ENCODE data around the gene RHO.

RHO gene

GRCh38 chr3:129529436-129530210 is 1.2 kb downstream of the RHO start:
- H3K9me3 ChIP-seq (ENCODE audit: control insufficient read depth in 1 of 2, low read length in 2 of 2) = no peaks in the 10 kb centered on the region
- no peaks in the 10 kb centered on the region for H3K36me3 ChIP-seq (ENCODE audit: control insufficient read depth in 1 of 2, insufficient read depth in 2 of 2, low read length in 2 of 2)
- H3K4me3 ChIP-seq (ENCODE audit: low read depth in 1 of 2, low read length in 2 of 2) = no peak overlapping the region
- H3K27me3 ChIP-seq (ENCODE audit: control insufficient read depth in 1 of 2, insufficient read depth in 2 of 2, low read length in 2 of 2) = no peaks in the 10 kb centered on the region
- no peak overlapping the region for H3K9ac ChIP-seq (ENCODE audit: low read depth in 1 of 2, low read length in 2 of 2)
- H3K4me1 ChIP-seq (ENCODE audit: control insufficient read depth in 1 of 2, insufficient read depth in 2 of 2, low read length in 2 of 2) = no peaks in the 10 kb centered on the region
- no peak overlapping the region for H3K27ac ChIP-seq (ENCODE audit: low read depth, low read length)

- Histone ChIP-seq H3K9ac (ENCODE audit: low read depth in 1 of 2, low read length in 2 of 2) (no peak overlapping the region), H3K4me3 (ENCODE audit: low read depth in 1 of 2, low read length in 2 of 2) (no peak overlapping the region), H3K4me1 (ENCODE audit: control insufficient read depth in 1 of 2, insufficient read depth in 2 of 2, low read length in 2 of 2) (no peaks in the 10 kb centered on the region), H3K27ac (ENCODE audit: low read depth, low read length) (no peak overlapping the region), H3K27me3 (ENCODE audit: control insufficient read depth in 1 of 2, insufficient read depth in 2 of 2, low read length in 2 of 2) (no peaks in the 10 kb centered on the region), H3K9me3 (ENCODE audit: control insufficient read depth in 1 of 2, low read length in 2 of 2) (no peaks in the 10 kb centered on the region), H3K36me3 (ENCODE audit: control insufficient read depth in 1 of 2, insufficient read depth in 2 of 2, low read length in 2 of 2) (no peaks in the 10 kb centered on the region)
These were observed 1.9 kb downstream of the RHO start for GRCh38 chr3:129530251-129530791.

- Histone ChIP-seq H3K9me3 (ENCODE audit: control insufficient read depth in 1 of 2, low read length in 2 of 2) (no peaks in the 10 kb centered on the region), H3K9ac (ENCODE audit: low read depth in 1 of 2, low read length in 2 of 2) (no peak overlapping the region), H3K36me3 (ENCODE audit: control insufficient read depth in 1 of 2, insufficient read depth in 2 of 2, low read length in 2 of 2) (no peaks in the 10 kb centered on the region), H3K27me3 (ENCODE audit: control insufficient read depth in 1 of 2, insufficient read depth in 2 of 2, low read length in 2 of 2) (no peaks in the 10 kb centered on the region), H3K4me1 (ENCODE audit: control insufficient read depth in 1 of 2, insufficient read depth in 2 of 2, low read length in 2 of 2) (no peaks in the 10 kb centered on the region), H3K4me3 (ENCODE audit: low read depth in 1 of 2, low read length in 2 of 2) (no peak overlapping the region), H3K27ac (ENCODE audit: low read depth, low read length) (peak overlapping the region; percentile 20)
These were observed 2.4 kb downstream of the RHO start for GRCh38 chr3:129530821-129531220.

GRCh38 chr3:129531699-129532098 is 3.3 kb downstream of the RHO start:
- Histone ChIP-seq H3K27me3 (ENCODE audit: control insufficient read depth in 1 of 2, insufficient read depth in 2 of 2, low read length in 2 of 2) (no peaks in the 10 kb centered on the region), H3K4me3 (ENCODE audit: low read depth in 1 of 2, low read length in 2 of 2) (no peak overlapping the region), H3K9me3 (ENCODE audit: control insufficient read depth in 1 of 2, low read length in 2 of 2) (no peaks in the 10 kb centered on the region), H3K36me3 (ENCODE audit: control insufficient read depth in 1 of 2, insufficient read depth in 2 of 2, low read length in 2 of 2) (no peaks in the 10 kb centered on the region), H3K4me1 (ENCODE audit: control insufficient read depth in 1 of 2, insufficient read depth in 2 of 2, low read length in 2 of 2) (no peaks in the 10 kb centered on the region), H3K27ac (ENCODE audit: low read depth, low read length) (no peak overlapping the region), H3K9ac (ENCODE audit: low read depth in 1 of 2, low read length in 2 of 2) (no peak overlapping the region)

GRCh38 chr3:129532261-129532660 is 3.8 kb downstream of the RHO start:
- H3K4me1 ChIP-seq (ENCODE audit: control insufficient read depth in 1 of 2, insufficient read depth in 2 of 2, low read length in 2 of 2) = no peaks in the 10 kb centered on the region
- H3K27me3 ChIP-seq (ENCODE audit: control insufficient read depth in 1 of 2, insufficient read depth in 2 of 2, low read length in 2 of 2) = no peaks in the 10 kb centered on the region
- H3K9ac ChIP-seq (ENCODE audit: low read depth in 1 of 2, low read length in 2 of 2) = no peak overlapping the region
- no peak overlapping the region for H3K4me3 ChIP-seq (ENCODE audit: low read depth in 1 of 2, low read length in 2 of 2)
- H3K9me3 ChIP-seq (ENCODE audit: control insufficient read depth in 1 of 2, low read length in 2 of 2) = no peaks in the 10 kb centered on the region
- H3K27ac ChIP-seq (ENCODE audit: low read depth, low read length) = no peak overlapping the region
- H3K36me3 ChIP-seq (ENCODE audit: control insufficient read depth in 1 of 2, insufficient read depth in 2 of 2, low read length in 2 of 2) = no peaks in the 10 kb centered on the region

GRCh38 chr3:129533406-129533805 is 5.0 kb downstream of the RHO start:
- Histone ChIP-seq H3K27ac (ENCODE audit: low read depth, low read length) (no peak overlapping the region), H3K4me1 (ENCODE audit: control insufficient read depth in 1 of 2, insufficient read depth in 2 of 2, low read length in 2 of 2) (no peaks in the 10 kb centered on the region), H3K9ac (ENCODE audit: low read depth in 1 of 2, low read length in 2 of 2) (no peak overlapping the region)

GRCh38 chr3:129534428-129535027 is 6.1 kb downstream of the RHO start:
- Histone ChIP-seq H3K4me1 (ENCODE audit: control insufficient read depth in 1 of 2, insufficient read depth in 2 of 2, low read length in 2 of 2) (no peaks in the 10 kb centered on the region), H3K9me3 (ENCODE audit: control insufficient read depth in 1 of 2, low read length in 2 of 2) (no peaks in the 10 kb centered on the region), H3K27ac (ENCODE audit: low read depth, low read length) (no peak overlapping the region), H3K4me3 (ENCODE audit: low read depth in 1 of 2, low read length in 2 of 2) (no peak overlapping the region), H3K9ac (ENCODE audit: low read depth in 1 of 2, low read length in 2 of 2) (no peak overlapping the region), H3K27me3 (ENCODE audit: control insufficient read depth in 1 of 2, insufficient read depth in 2 of 2, low read length in 2 of 2) (no peaks in the 10 kb centered on the region), H3K36me3 (ENCODE audit: control insufficient read depth in 1 of 2, insufficient read depth in 2 of 2, low read length in 2 of 2) (no peaks in the 10 kb centered on the region)

More at GRCh38 chr3:129533406-129533805, 5.0 kb downstream of the RHO start:
- Histone ChIP-seq H3K9me3 (ENCODE audit: control insufficient read depth in 1 of 2, low read length in 2 of 2) (no peaks in the 10 kb centered on the region), H3K4me3 (ENCODE audit: low read depth in 1 of 2, low read length in 2 of 2) (no peak overlapping the region), H3K27me3 (ENCODE audit: control insufficient read depth in 1 of 2, insufficient read depth in 2 of 2, low read length in 2 of 2) (no peaks in the 10 kb centered on the region), H3K36me3 (ENCODE audit: control insufficient read depth in 1 of 2, insufficient read depth in 2 of 2, low read length in 2 of 2) (no peaks in the 10 kb centered on the region)

GRCh38 chr3:129535075-129535474 is 6.6 kb downstream of the RHO start:
- no peak overlapping the region for H3K4me3 ChIP-seq (ENCODE audit: low read depth in 1 of 2, low read length in 2 of 2)
- H3K4me1 ChIP-seq (ENCODE audit: control insufficient read depth in 1 of 2, insufficient read depth in 2 of 2, low read length in 2 of 2) = no peaks in the 10 kb centered on the region
- no peaks in the 10 kb centered on the region for H3K9me3 ChIP-seq (ENCODE audit: control insufficient read depth in 1 of 2, low read length in 2 of 2)
- no peak overlapping the region for H3K27ac ChIP-seq (ENCODE audit: low read depth, low read length)
- H3K9ac ChIP-seq (ENCODE audit: low read depth in 1 of 2, low read length in 2 of 2) = no peak overlapping the region
- H3K27me3 ChIP-seq (ENCODE audit: control insufficient read depth in 1 of 2, insufficient read depth in 2 of 2, low read length in 2 of 2) = no peaks in the 10 kb centered on the region
- H3K36me3 ChIP-seq (ENCODE audit: control insufficient read depth in 1 of 2, insufficient read depth in 2 of 2, low read length in 2 of 2) = no peaks in the 10 kb centered on the region

GRCh38 chr3:129536374-129536667 is 7.9 kb downstream of the RHO start:
- Histone ChIP-seq H3K4me3 (ENCODE audit: low read depth in 1 of 2, low read length in 2 of 2) (no peak overlapping the region), H3K27me3 (ENCODE audit: control insufficient read depth in 1 of 2, insufficient read depth in 2 of 2, low read length in 2 of 2) (no peaks in the 10 kb centered on the region), H3K27ac (ENCODE audit: low read depth, low read length) (no peak overlapping the region)

GRCh38 chr3:129536804-129537203 is 8.4 kb downstream of the RHO start:
- Histone ChIP-seq H3K27ac (ENCODE audit: low read depth, low read length) (no peak overlapping the region), H3K9me3 (ENCODE audit: control insufficient read depth in 1 of 2, low read length in 2 of 2) (no peaks in the 10 kb centered on the region), H3K9ac (ENCODE audit: low read depth in 1 of 2, low read length in 2 of 2) (no peak overlapping the region), H3K36me3 (ENCODE audit: control insufficient read depth in 1 of 2, insufficient read depth in 2 of 2, low read length in 2 of 2) (no peaks in the 10 kb centered on the region), H3K27me3 (ENCODE audit: control insufficient read depth in 1 of 2, insufficient read depth in 2 of 2, low read length in 2 of 2) (no peaks in the 10 kb centered on the region), H3K4me1 (ENCODE audit: control insufficient read depth in 1 of 2, insufficient read depth in 2 of 2, low read length in 2 of 2) (no peaks in the 10 kb centered on the region), H3K4me3 (ENCODE audit: low read depth in 1 of 2, low read length in 2 of 2) (no peak overlapping the region)

More at GRCh38 chr3:129536374-129536667, 7.9 kb downstream of the RHO start:
- Histone ChIP-seq H3K4me1 (ENCODE audit: control insufficient read depth in 1 of 2, insufficient read depth in 2 of 2, low read length in 2 of 2) (no peaks in the 10 kb centered on the region), H3K36me3 (ENCODE audit: control insufficient read depth in 1 of 2, insufficient read depth in 2 of 2, low read length in 2 of 2) (no peaks in the 10 kb centered on the region), H3K9me3 (ENCODE audit: control insufficient read depth in 1 of 2, low read length in 2 of 2) (no peaks in the 10 kb centered on the region), H3K9ac (ENCODE audit: low read depth in 1 of 2, low read length in 2 of 2) (no peak overlapping the region)
